ENCODE data around the gene WDR73.
"Not testable (repeated sequence)": the region's sequence is repeated elsewhere in the genome, so short reads cannot be mapped to it uniquely, and the experiment has no call there.

The WDR73 gene

GRCh38 chr15:84656972-84657371 is 2.9 kb upstream of the WDR73 start:
- DNase-seq: no peak

- DNase-seq: peak; percentile 44
These were observed 788 bp upstream of the WDR73 start for GRCh38 chr15:84654689-84655453.

- no peak for DNase-seq
These were observed 536 bp downstream of the WDR73 start for GRCh38 chr15:84653584-84653909.

GRCh38 chr15:84649706-84650105 is 4.4 kb downstream of the WDR73 start:
- no peak for DNase-seq

- no peak for DNase-seq
These were observed 5.5 kb downstream of the WDR73 start for GRCh38 chr15:84648539-84648938.

GRCh38 chr15:84647726-84648125 is 6.4 kb downstream of the WDR73 start:
- DNase-seq: no peak

GRCh38 chr15:84645997-84646396 is 8.1 kb downstream of the WDR73 start:
- no peak for DNase-seq

GRCh38 chr15:84645496-84645895 is 8.6 kb downstream of the WDR73 start:
- DNase-seq: no peak

- DNase-seq: no peak
These were observed 10.2 kb downstream of the WDR73 start for GRCh38 chr15:84643838-84644237.

GRCh38 chr15:84642640-84643039 is 11.4 kb downstream of the WDR73 start:
- DNase-seq: not testable (repeated sequence)

GRCh38 chr15:84641871-84642270 is 12.2 kb downstream of the WDR73 start:
- not testable (repeated sequence) for DNase-seq

- no peak for DNase-seq
These were observed 16.0 kb downstream of the WDR73 start for GRCh38 chr15:84638103-84638502.

- DNase-seq: no peak
These were observed 19.8 kb downstream of the WDR73 start for GRCh38 chr15:84634228-84634837.

- DNase-seq: no peak
These were observed 20.5 kb downstream of the WDR73 start for GRCh38 chr15:84633311-84634227.

GRCh38 chr15:84631706-84632272 is 22.3 kb downstream of the WDR73 start:
- no peak for DNase-seq

- DNase-seq: no peak
These were observed 25.1 kb downstream of the WDR73 start for GRCh38 chr15:84629033-84629432.

- no peak for DNase-seq
These were observed 29.0 kb downstream of the WDR73 start for GRCh38 chr15:84625123-84625522.

GRCh38 chr15:84624359-84624758 is 29.7 kb downstream of the WDR73 start:
- DNase-seq: no peak

GRCh38 chr15:84621358-84621979 is 32.6 kb downstream of the WDR73 start:
- no peak for DNase-seq

GRCh38 chr15:84620626-84621025 is 33.5 kb downstream of the WDR73 start:
- no peak for DNase-seq

- DNase-seq: no peak
These were observed 37.8 kb downstream of the WDR73 start for GRCh38 chr15:84616235-84616634.

GRCh38 chr15:84611631-84612030 is 42.5 kb downstream of the WDR73 start:
- DNase-seq: no peak

All from NCI-H2107 (cell line).